ENCODE data around the gene CFAP54.
"Not testable (repeated sequence)": the region's sequence is repeated elsewhere in the genome, so short reads cannot be mapped to it uniquely, and the experiment has no call there.

CFAP54 gene

DNA sequence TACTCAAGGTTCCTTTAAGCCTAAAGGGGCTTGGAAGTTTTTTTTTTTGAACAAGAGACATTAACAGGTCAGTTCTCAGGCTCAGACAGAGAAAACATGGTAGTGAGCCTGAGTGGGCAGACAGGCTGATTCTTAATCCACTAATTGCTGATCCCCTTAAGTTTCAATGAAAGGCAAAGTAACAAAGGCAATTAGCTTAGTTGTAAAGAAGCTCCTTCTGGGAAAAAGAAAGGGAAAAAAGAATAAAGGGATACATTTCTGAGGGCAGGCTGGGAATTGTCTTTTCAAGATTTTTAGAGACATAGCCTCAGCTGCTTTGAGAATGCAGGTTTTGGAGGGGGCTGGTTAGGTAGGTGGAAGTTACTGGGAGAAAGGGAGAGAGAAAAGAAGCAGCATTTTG lies 133.8 kb downstream of the CFAP54 start:
- no peak for DNase-seq (ENCODE audit: low spot score)

- no peak for DNase-seq (ENCODE audit: low spot score)
These were observed 134.4 kb downstream of the CFAP54 start for GRCh38 chr12:96623656-96624217.

DNA sequence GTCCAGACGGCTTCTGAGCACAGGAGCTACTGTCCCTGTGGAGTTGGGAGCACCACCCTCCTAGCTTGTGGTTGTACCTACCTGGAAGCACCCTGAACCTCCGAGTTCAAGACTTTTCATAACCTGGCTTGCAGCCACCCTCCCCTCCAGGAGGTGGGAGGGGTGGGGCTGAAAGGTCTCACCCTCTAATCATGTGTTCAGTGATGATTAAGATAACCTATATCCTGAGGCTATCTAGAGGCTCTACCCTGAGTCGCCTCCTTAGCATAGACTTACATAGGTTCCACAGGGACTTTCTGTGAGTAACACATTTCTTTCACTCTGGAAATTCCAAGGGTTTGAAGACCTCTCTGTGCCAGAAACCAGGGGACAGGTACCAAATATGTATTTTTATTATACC lies 146.5 kb downstream of the CFAP54 start:
- DNase-seq (ENCODE audit: low spot score), result no peak

- no peak for DNase-seq (ENCODE audit: low spot score)
These were observed 147.5 kb downstream of the CFAP54 start for GRCh38 chr12:96636895-96637294.

DNA sequence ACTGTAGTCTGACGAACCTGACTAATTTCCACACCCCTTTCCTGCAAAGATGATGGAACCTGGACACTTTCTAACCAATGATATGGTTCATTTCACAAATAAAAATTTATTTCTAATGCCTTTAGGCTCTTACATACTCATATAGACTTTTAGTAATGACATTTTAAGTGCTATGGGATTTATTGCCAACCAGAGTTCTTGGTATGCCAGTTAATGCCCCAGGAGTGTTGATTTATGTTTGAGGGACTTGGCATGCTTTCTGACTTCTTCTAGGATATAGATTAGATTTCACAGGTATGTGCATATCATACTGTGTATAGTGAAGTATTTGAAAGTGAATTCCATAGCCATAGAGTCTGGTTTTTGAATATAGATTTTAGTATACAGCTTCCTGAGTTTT lies 159.5 kb downstream of the CFAP54 start:
- no peak for DNase-seq (ENCODE audit: low spot score)

- no peak for DNase-seq (ENCODE audit: low spot score)
These were observed 163.5 kb downstream of the CFAP54 start for GRCh38 chr12:96652870-96653269.

DNA sequence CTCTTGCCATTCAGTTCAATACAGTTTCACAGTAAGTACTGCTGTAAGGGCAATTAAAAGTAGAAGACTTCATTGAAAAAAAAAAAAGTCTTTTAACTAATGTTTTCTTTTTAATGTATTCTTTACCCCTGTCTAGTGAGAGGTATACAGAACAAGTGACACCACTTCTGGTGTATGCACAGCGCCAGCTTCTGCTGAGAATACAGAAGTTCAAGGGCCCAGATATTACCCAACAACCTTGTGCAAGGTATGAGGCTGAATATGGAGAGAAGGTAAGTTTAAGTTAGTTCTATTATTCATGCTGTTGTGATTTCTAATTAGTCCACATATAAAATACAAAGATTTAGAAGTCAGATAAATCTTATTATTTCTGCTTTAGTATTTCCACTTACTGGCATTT lies 168.7 kb downstream of the CFAP54 start:
- DNase-seq (ENCODE audit: low spot score), result no peak

DNA sequence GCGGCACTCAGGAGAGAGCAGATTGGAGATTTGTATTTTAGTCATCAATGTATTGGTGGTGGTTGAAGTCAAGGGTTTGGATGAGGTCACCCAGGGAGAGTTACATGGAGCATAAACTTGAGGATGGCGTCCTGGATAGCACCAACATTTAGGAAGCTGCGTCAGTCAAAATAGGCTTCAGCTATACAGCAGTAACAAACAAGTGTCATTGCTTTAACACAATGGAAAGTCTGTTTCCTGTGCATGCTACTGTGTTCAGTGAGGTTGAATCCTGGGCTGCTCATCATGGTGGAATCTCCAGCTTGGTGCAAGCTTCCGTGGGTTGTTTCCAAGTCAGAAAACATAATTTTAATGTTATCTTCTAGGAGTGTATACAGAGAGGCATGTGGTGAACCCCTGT lies 180.4 kb downstream of the CFAP54 start:
- DNase-seq (ENCODE audit: low spot score), result no peak

GRCh38 chr12:96670334-96670899 lies 181.0 kb downstream of the CFAP54 start:
- no peak for DNase-seq (ENCODE audit: low spot score)

DNA sequence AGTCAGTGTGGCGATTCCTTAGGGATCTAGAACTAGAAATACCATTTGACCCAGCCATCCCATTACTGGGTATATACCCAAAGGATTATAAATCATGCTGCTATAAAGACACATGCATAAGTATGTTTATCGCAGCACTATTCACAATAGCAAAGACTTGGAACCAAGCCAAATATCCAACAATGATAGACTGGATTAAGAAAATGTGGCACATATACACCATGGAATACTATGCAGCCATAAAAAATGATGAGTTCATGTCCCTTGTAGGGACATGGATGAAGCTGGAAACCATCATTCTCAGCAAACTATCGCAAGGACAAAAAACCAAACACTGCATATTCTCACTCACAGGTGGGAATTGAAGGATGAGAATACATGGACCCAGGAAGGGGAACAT lies 186.1 kb downstream of the CFAP54 start:
- DNase-seq (ENCODE audit: low spot score), result not testable (repeated sequence)

DNA sequence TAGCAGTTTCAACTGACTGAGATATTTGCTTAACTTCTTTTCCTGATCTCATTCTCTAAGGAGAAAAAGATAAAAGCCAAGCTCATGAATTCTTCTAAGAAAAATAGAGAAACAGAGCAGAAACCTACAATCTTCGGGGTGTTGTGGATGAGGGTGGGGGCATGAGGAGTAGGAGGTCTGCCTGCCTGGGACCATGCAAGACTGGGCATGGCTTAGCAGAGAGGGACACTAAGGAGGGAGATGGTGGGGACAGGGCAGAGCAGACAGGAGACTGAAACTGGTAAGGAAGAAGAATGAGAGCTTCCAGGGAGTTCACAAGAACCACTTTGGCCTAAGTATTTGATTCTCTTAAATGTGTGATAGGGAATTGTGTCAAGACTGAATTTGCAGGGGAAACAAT lies 188.0 kb downstream of the CFAP54 start:
- no peak for DNase-seq (ENCODE audit: low spot score)

DNA sequence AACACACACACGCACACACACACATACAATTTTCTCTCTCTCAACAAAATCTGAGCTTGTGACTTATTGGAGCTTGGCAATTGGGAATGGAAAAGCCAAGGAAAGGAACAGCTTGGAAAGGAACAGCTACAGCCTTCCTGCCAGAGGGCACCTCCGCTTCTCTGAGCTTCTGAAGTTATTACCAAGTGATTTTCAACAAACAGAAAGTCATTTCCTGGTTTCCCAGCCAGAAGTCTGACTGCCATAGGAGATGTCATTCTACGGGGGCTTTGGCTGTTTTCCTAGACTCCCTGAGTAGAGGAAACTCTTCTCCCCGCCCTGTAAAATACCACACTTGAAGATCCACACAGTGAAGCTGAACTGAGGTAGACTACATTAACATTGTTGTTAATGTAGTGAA lies 198.3 kb downstream of the CFAP54 start:
- no peak for DNase-seq (ENCODE audit: low spot score)

GRCh38 chr12:96698521-96698920 lies 209.1 kb downstream of the CFAP54 start:
- no peak for DNase-seq (ENCODE audit: low spot score)

DNA sequence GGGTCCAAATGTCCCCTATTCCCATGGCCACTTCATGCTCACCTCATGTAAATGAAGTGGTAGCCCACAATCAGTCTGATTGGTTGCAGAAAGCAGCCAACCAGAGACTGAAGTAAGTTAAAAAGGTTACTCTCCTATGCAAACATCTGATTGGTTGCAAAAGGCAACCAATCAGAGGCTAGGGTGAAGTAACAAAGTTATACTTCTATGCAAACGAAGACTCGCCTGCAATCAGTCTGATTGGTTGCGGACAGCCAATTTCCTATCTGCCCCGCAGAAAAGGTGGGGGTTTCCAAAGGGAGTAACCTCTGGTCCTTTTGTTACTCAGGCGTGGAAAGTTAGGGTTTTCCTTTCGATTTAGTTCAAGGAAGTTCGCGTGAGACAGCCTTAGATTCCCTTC lies 209.6 kb downstream of the CFAP54 start:
- no peak for DNase-seq (ENCODE audit: low spot score)

GRCh38 chr12:96701856-96702255 lies 212.5 kb downstream of the CFAP54 start:
- DNase-seq (ENCODE audit: low spot score), result no peak

- DNase-seq (ENCODE audit: low spot score), result no peak
These were observed 220.9 kb downstream of the CFAP54 start for GRCh38 chr12:96710127-96710745.

- DNase-seq (ENCODE audit: low spot score), result no peak
These were observed 222.0 kb downstream of the CFAP54 start for GRCh38 chr12:96711364-96711763.

GRCh38 chr12:96714199-96714598 lies 224.8 kb downstream of the CFAP54 start:
- DNase-seq (ENCODE audit: low spot score), result no peak

- no peak for DNase-seq (ENCODE audit: low spot score)
These were observed 230.4 kb downstream of the CFAP54 start for GRCh38 chr12:96719660-96720362.

DNA sequence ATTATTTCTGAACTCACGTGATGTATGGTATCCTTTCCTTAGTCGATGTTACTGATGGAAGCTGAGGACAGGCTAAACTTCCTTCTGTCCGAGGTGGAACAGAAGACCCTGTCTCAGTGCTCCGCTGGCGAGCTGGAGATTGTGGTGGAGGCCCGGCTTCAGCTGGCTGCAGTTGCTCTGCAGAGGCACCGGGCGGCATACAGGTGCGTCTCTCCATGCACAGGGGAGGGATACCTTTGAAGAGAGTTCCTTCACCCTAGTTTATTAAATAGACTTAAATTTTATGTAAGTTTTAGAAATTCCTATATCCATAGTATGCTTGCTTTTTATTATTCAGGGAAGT lies 231.0 kb downstream of the CFAP54 start:
- DNase-seq (ENCODE audit: low spot score), result no peak

GRCh38 chr12:96729466-96729865 lies 240.1 kb downstream of the CFAP54 start:
- not testable (repeated sequence) for DNase-seq (ENCODE audit: low spot score)

DNA sequence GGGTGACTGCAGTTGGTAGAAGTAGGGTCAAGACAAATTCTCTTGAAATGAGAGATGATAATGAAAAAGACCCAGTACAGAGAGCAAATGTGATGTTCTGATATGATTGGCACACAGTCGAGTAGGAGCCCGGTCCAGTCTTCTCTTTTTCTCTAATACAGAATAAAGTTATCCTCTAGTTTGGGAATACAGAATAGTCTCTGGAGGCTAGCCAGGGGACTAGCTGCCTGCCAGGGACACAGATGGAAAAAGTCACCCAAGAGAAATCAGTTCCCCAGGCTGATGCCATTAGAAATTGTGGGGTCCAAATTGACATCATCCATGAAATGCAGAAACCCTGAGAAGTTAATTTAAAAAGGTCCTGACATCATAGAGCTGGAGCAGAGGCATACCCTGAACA lies 240.5 kb downstream of the CFAP54 start:
- DNase-seq (ENCODE audit: low spot score), result no peak

- no peak for DNase-seq (ENCODE audit: low spot score)
These were observed 254.2 kb downstream of the CFAP54 start for GRCh38 chr12:96743606-96744005.

DNA sequence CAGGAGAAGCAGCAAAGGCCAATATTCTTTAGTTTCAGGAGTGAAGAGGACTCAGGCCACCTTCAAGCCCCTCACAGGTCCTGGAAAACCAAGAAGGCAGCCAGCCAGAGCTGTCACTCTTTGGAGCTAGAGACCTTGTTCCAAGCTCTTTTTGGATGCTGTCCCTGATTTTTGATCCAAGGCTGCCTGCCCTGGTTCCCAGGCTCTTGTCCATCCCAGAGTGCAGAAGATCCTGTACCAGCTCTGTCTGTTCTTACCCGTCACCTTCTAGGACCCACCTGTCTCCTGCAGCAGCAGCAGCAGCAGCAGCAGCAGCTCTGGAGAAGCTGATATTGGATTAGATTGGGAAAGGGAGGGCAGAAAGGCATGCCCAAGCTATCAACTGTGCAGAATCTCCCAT lies 260.6 kb downstream of the CFAP54 start:
- DNase-seq (ENCODE audit: low spot score), result no peak
